ENCODE results near the gene SKAP1. TPM values are rescaled to one million over a fixed set of nuclear protein-coding genes. Genes with fewer than 3 reads are reported as not detected.

Gene SKAP1
- total RNA-seq, 4 donors from 2014 or later, result 1.2 to 6.4 (median 4.9) TPM; not detected in 1

DNA sequence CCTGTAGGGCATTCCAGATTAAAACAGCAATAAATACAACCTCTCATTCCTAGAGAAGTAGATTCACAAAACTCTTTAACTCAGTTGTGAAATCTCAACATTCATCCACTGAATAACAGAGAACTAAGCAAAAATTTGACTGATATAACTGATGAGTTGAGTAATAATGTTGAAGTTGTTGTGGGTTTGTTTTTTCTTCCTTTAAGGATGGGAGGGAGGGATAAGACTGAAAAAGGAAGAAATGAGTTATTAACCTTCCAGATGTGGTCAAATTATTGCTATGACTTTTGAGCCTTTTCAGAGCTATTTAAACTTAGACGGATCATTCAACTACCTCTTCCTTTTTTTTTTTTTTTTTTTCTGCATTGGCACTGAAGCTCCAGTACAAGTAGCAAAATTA lies 38.6 kb downstream of the SKAP1 start:
- 57% methylated on average over 1 of the region's 1 CpG for WGBS, 2 donors (ENCODE audit: low coverage in 1 of 2)
- peaks cover 10% of the 10 kb centered on the region for H3K27me3 ChIP-seq
- in situ Hi-C loops (cut with MboI; ENCODE audit: low pct_ligation_motif_present in 1 of 4, low pct_unique_long_range_greater_than_20kb in 1 of 4, low sequenced_read_pairs in 3 of 4), result no loop called here
- no peak overlapping the region for H3K4me3 ChIP-seq
- intact Hi-C loops (cut with DNase I; ENCODE audit: low total_unique reads), result no loop called here
- H3K4me1 ChIP-seq, result peaks cover 0 to 13% (median 0%) of the 10 kb centered on the region in 4 donors
- no peaks in the 10 kb centered on the region for H3K36me3 ChIP-seq
- DNase-seq, result no peak
- no peaks in the 10 kb centered on the region for H3K9me3 ChIP-seq
- TF ChIP-seq POLR2A (IDR thresholded peaks at IDR 0.05), result no peak
- TF ChIP-seq POLR2AphosphoS5 (IDR thresholded peaks at IDR 0.05), result no peak
- TF ChIP-seq CTCF (IDR thresholded peaks at IDR 0.05), result no peak
- no peak for TF ChIP-seq EP300 (IDR thresholded peaks at IDR 0.05; ENCODE audit: low read depth)
- H3K27ac ChIP-seq, result no peak overlapping the region

DNA sequence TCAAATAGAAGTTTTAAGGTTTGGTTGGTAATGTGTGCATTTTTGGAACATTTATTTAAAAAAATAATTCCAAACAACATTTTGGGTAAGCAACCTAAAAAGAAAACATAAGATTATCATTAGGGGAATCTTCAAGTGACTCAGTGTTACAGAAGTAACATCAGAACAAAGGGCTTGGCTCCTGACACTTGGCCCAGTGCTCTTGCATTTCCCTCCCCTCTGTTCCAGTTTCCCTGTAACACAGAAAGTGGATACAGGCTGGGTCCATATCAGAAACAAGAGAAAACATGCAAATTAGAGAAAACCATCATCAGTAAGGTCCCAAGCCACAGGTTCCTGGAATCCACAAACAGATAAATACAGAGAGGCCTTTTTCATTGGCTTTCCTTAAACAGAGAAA lies 40.1 kb downstream of the SKAP1 start:
- H3K9me3 ChIP-seq, result no peaks in the 10 kb centered on the region
- no peaks in the 10 kb centered on the region for H3K36me3 ChIP-seq
- DNase-seq, result no peak
- peaks cover 0 to 13% (median 0%) of the 10 kb centered on the region in 4 donors for H3K4me1 ChIP-seq
- TF ChIP-seq POLR2AphosphoS5 (IDR thresholded peaks at IDR 0.05), result no peak
- no peak for TF ChIP-seq EP300 (IDR thresholded peaks at IDR 0.05; ENCODE audit: low read depth)
- no peak overlapping the region for H3K4me3 ChIP-seq
- peaks cover 16% of the 10 kb centered on the region for H3K27me3 ChIP-seq
- in situ Hi-C loops (cut with MboI; ENCODE audit: low pct_ligation_motif_present in 1 of 4, low pct_unique_long_range_greater_than_20kb in 1 of 4, low sequenced_read_pairs in 3 of 4), result no loop called here
- intact Hi-C loops (cut with DNase I; ENCODE audit: low total_unique reads), result no loop called here
- no peak overlapping the region for H3K27ac ChIP-seq

DNA sequence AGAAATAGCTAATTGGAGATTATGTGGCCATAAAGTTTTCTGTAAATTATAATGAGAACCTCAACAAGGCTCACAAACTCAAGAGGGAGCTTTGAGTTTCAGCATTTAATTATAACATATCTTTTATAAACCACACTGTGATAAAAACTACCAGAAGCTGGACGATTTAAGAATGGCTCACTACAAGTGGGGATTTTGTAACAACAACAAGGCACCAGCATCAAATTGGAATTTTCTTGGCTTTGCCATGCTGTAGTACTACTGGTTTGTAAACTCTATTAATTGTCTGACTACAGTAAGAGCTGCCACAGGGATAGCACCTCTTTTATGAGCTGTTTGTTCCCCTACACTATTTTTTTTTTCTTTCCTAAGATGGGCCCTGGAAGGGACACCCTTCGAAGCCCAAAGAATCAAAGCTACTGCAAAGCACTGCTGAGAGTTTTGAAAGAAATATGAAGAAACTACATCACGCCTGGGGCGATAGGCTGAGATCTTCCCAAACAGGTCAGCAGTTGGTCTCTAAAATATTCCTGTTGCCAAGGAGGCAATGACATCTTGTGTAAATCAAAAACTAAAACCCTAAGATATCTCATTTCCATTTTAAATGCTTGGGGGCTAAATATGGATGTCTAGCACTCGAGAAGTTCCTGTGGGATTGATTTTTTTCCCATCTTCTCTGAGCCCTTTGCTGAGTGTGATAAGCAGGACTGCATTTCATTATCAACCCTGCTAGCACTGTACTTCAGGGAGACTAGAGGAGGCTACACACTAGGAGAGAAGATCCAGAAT lies 40.9 kb downstream of the SKAP1 start:
- H3K27ac ChIP-seq, result no peak overlapping the region
- H3K4me3 ChIP-seq, result no peak overlapping the region
- H3K36me3 ChIP-seq, result no peaks in the 10 kb centered on the region
- WGBS, 2 donors (ENCODE audit: low coverage in 1 of 2), result 83 to 86% methylated on average over 5 of the region's 5 CpGs
- TF ChIP-seq CTCF (IDR thresholded peaks at IDR 0.05) (no peak), POLR2A (IDR thresholded peaks at IDR 0.05) (no peak), POLR2AphosphoS5 (IDR thresholded peaks at IDR 0.05) (no peak), EP300 (IDR thresholded peaks at IDR 0.05; ENCODE audit: low read depth) (no peak)
- peaks cover 0 to 13% (median 0%) of the 10 kb centered on the region in 4 donors for H3K4me1 ChIP-seq
- in situ Hi-C loops (cut with MboI; ENCODE audit: low pct_ligation_motif_present in 1 of 4, low pct_unique_long_range_greater_than_20kb in 1 of 4, low sequenced_read_pairs in 3 of 4), result no loop called here
- intact Hi-C loops (cut with DNase I; ENCODE audit: low total_unique reads), result no loop called here
- no peaks in the 10 kb centered on the region for H3K9me3 ChIP-seq
- no peak for DNase-seq
- peaks cover 18% of the 10 kb centered on the region for H3K27me3 ChIP-seq

GRCh38 chr17:48386826-48387225 lies 43.2 kb downstream of the SKAP1 start:
- no peak overlapping the region for H3K27ac ChIP-seq
- DNase-seq, result no peak
- whole genome bisulfite sequencing, 2 donors (ENCODE audit: low coverage in 1 of 2), result 95 to 100% methylated on average over 1 of the region's 1 CpG
- H3K4me1 ChIP-seq, result no peaks in the 10 kb centered on the region
- TF ChIP-seq EP300 (IDR thresholded peaks at IDR 0.05; ENCODE audit: low read depth), result no peak
- no peak for TF ChIP-seq POLR2AphosphoS5 (IDR thresholded peaks at IDR 0.05)
- no peak for TF ChIP-seq CTCF (IDR thresholded peaks at IDR 0.05)
- TF ChIP-seq POLR2A (IDR thresholded peaks at IDR 0.05), result no peak
- no peaks in the 10 kb centered on the region for H3K9me3 ChIP-seq
- H3K4me3 ChIP-seq, result no peak overlapping the region
- intact Hi-C loops (cut with DNase I; ENCODE audit: low total_unique reads) (no loop called here), in situ Hi-C loops (cut with MboI; ENCODE audit: low pct_ligation_motif_present in 1 of 4, low pct_unique_long_range_greater_than_20kb in 1 of 4, low sequenced_read_pairs in 3 of 4) (no loop called here)
- no peaks in the 10 kb centered on the region for H3K36me3 ChIP-seq
- H3K27me3 ChIP-seq, result peaks cover 18% of the 10 kb centered on the region
